HG03520 (cell line): Measurements from ENCODE around the gene RFX7.

Experiments
- ATAC-seq: cut with Tn5 transposase; IDR thresholded peaks from one replicate; pipeline ENCODE4 v1.9.1; 2021; ENCODE audit warnings: mild to moderate bottlenecking, moderate library complexity; ENCODE audit not compliant: unreplicated experiment

The RFX7 gene

GRCh38 chr15:56244811-56245576 lies 1.3 kb upstream of the RFX7 start:
- ATAC-seq = no peak

- ATAC-seq = no peak
Observed at GRCh38 chr15:56244038-56244810, 545 bp upstream of the RFX7 start.

GRCh38 chr15:56242576-56243162 lies 1.0 kb downstream of the RFX7 start:
- ATAC-seq = no peak

- no peak for ATAC-seq
Observed at GRCh38 chr15:56241374-56242105, 2.1 kb downstream of the RFX7 start.

GRCh38 chr15:56240390-56240789 lies 3.3 kb downstream of the RFX7 start:
- ATAC-seq = no peak

GRCh38 chr15:56236197-56236596 lies 7.5 kb downstream of the RFX7 start:
- no peak for ATAC-seq

- no peak for ATAC-seq
Observed at GRCh38 chr15:56234804-56235203, 8.9 kb downstream of the RFX7 start.

GRCh38 chr15:56233549-56233948 lies 10.1 kb downstream of the RFX7 start:
- ATAC-seq = no peak

GRCh38 chr15:56232058-56232457 lies 11.6 kb downstream of the RFX7 start:
- ATAC-seq = no peak

GRCh38 chr15:56228854-56229253 lies 14.8 kb downstream of the RFX7 start:
- ATAC-seq = no peak

- ATAC-seq = no peak
Observed at GRCh38 chr15:56228352-56228751, 15.3 kb downstream of the RFX7 start.

- ATAC-seq = no peak
Observed at GRCh38 chr15:56227780-56228179, 15.9 kb downstream of the RFX7 start.

- ATAC-seq = no peak
Observed at GRCh38 chr15:56227306-56227705, 16.4 kb downstream of the RFX7 start.

GRCh38 chr15:56225520-56225919 lies 18.2 kb downstream of the RFX7 start:
- ATAC-seq = no peak

GRCh38 chr15:56222302-56222701 lies 21.4 kb downstream of the RFX7 start:
- no peak for ATAC-seq

- no peak for ATAC-seq
Observed at GRCh38 chr15:56217341-56217740, 26.3 kb downstream of the RFX7 start.

- no peak for ATAC-seq
Observed at GRCh38 chr15:56215769-56216168, 27.9 kb downstream of the RFX7 start.

GRCh38 chr15:56211960-56212550 lies 31.6 kb downstream of the RFX7 start:
- ATAC-seq = no peak

GRCh38 chr15:56211064-56211463 lies 32.6 kb downstream of the RFX7 start:
- no peak for ATAC-seq

GRCh38 chr15:56208641-56209155 lies 35.0 kb downstream of the RFX7 start:
- no peak for ATAC-seq

GRCh38 chr15:56208185-56208584 lies 35.5 kb downstream of the RFX7 start:
- ATAC-seq = no peak
